ENCODE data around the gene H3-3A. TPM values are rescaled to one million over a fixed set of nuclear protein-coding genes. Genes with fewer than 3 reads are reported as not detected.

The H3-3A gene
- total and polyA plus RNA-seq, 2 of the 8 experiments (the other 6 are each of a cell fraction or from before 2014, with no cell fraction given), result 1,157 to 1,223 TPM

- H4K8ac ChIP-seq (ENCODE audit: extremely low read depth, insufficient read depth, low read length), result no peak overlapping the region
- no peaks in the 10 kb centered on the region for H3K79me1 ChIP-seq (ENCODE audit: low read depth, low read length)
- H2BK12ac ChIP-seq (ENCODE audit: low read depth, low read length), result no peak overlapping the region
- H2AK5ac ChIP-seq (ENCODE audit: low read depth, low read length), result no peak overlapping the region
- DNase-seq (ENCODE audit: low read depth in 1 of 2, low spot score in 2 of 2), result no peak
- H2BK5ac ChIP-seq (ENCODE audit: low read depth, low read length), result no peak overlapping the region
- H3K9me3 ChIP-seq (ENCODE audit: insufficient read depth in 2 of 2, low read depth in 1 of 2, low read length in 1 of 2), result no peaks in the 10 kb centered on the region
- no peak overlapping the region for H2BK15ac ChIP-seq (ENCODE audit: low read length)
- H3K23ac ChIP-seq (ENCODE audit: insufficient read length), result no peak overlapping the region
- no peak overlapping the region for H2BK120ac ChIP-seq (replicated peaks; ENCODE audit: low read depth, low read length)
- ChIA-PET POLR2A (ENCODE audit: partially characterized antibody) (interaction anchor here (0.9 to 1.7 kb wide), 3 partner anchors 10 to 34 kb away, joined by 3 to 4 read pairs (median 3); no protein-coding TSS in a partner anchor), CTCF (ENCODE audit: partially characterized antibody) (interaction anchor here (0.9 to 1.4 kb wide), 6 partner anchors 9 to 87 kb away, joined by 3 to 4 read pairs (median 4); no protein-coding TSS in a partner anchor)
- H4K5ac ChIP-seq (ENCODE audit: insufficient read length, low read depth, low read length), result no peak overlapping the region
- no peak overlapping the region for H2BK20ac ChIP-seq (ENCODE audit: low read length)
- no peak overlapping the region for H3K4me3 ChIP-seq (ENCODE audit: extremely low read depth in 1 of 4, insufficient read depth in 2 of 4, low read depth in 3 of 4, low read length in 4 of 4)
- H3K56ac ChIP-seq (replicated peaks; ENCODE audit: insufficient read length, low read depth, low read length), result no peak overlapping the region
- no peak overlapping the region for H3K4me2 ChIP-seq (ENCODE audit: insufficient read depth in 1 of 2, low read depth in 2 of 2, low read length in 2 of 2)
- H3K36me3 ChIP-seq (ENCODE audit: control insufficient read depth in 2 of 4, insufficient read depth in 4 of 4, low read length in 3 of 4), result no peaks in the 10 kb centered on the region
- FAIRE-seq, result no peak
- H3K18ac ChIP-seq (ENCODE audit: extremely low read depth, low read length), result no peak overlapping the region
- no peak for TF ChIP-seq NANOG (IDR thresholded peaks at IDR 0.05; ENCODE audit: insufficient read depth, low read depth, low read length, poor library complexity, severe bottlenecking)
- no peak for TF ChIP-seq CHD2 (IDR thresholded peaks at IDR 0.05; ENCODE audit: low read length)
- no peak for TF ChIP-seq JUN (IDR thresholded peaks at IDR 0.05; ENCODE audit: low read depth, low read length)
- no peak for TF ChIP-seq POLR2AphosphoS5 (IDR thresholded peaks at IDR 0.05; ENCODE audit: low read depth, low read length)
- no peak for TF ChIP-seq TAF1 (IDR thresholded peaks at IDR 0.05; ENCODE audit: low read depth, low read length)
- no peak for TF ChIP-seq TBP (IDR thresholded peaks at IDR 0.05; ENCODE audit: low read depth, low read length)
- no peak for TF ChIP-seq CHD1 (IDR thresholded peaks at IDR 0.05; ENCODE audit: low read depth, low read length)
- no peak for TF ChIP-seq SUZ12 (IDR thresholded peaks at IDR 0.05; ENCODE audit: low read length)
- TF ChIP-seq SRF (IDR thresholded peaks at IDR 0.05; ENCODE audit: low read depth, low read length), result no peak
- no peak overlapping the region for H3K9ac ChIP-seq (replicated peaks in 1 of 4; ENCODE audit: extremely low read depth in 1 of 4, low read depth in 3 of 4, low read length in 3 of 4)
- H3K23me2 ChIP-seq (ENCODE audit: low read depth, low read length), result no peaks in the 10 kb centered on the region
- H3K4ac ChIP-seq (replicated peaks; ENCODE audit: insufficient read length, low read depth, low read length), result no peak overlapping the region
- no peak overlapping the region for H4K91ac ChIP-seq (replicated peaks; ENCODE audit: insufficient read length, low read length)
- H3K27ac ChIP-seq (ENCODE audit: low read depth, low read length), result no peak overlapping the region
- H3K79me2 ChIP-seq (ENCODE audit: control insufficient read depth in 1 of 2, insufficient read depth in 2 of 2, low read length in 2 of 2), result no peaks in the 10 kb centered on the region
- H3K14ac ChIP-seq (ENCODE audit: insufficient read length), result no peak overlapping the region
- H3K4me1 ChIP-seq (replicated peaks in 1 of 4; ENCODE audit: control insufficient read depth in 3 of 4, insufficient read depth in 4 of 4, low read length in 3 of 4), result no peaks in the 10 kb centered on the region
- no peaks in the 10 kb centered on the region for H3K27me3 ChIP-seq (replicated peaks in 1 of 4; ENCODE audit: control insufficient read depth in 3 of 4, extremely low read depth in 1 of 4, insufficient read depth in 3 of 4, low read length in 3 of 4)
- no peaks in the 10 kb centered on the region for H4K20me1 ChIP-seq (replicated peaks in 1 of 2; ENCODE audit: control insufficient read depth in 1 of 2, insufficient read depth in 2 of 2, low read length in 2 of 2)
- no peak overlapping the region for H2AFZ ChIP-seq (ENCODE audit: low read length)
These were observed 28.5 kb upstream of the H3-3A start for GRCh38 chr1:226033991-226034390.

Measured in H1 (cell line).